ENCODE data around the gene SFMBT2.
"Not testable (repeated sequence)": the region's sequence is repeated elsewhere in the genome, so short reads cannot be mapped to it uniquely, and the experiment has no call there.

SFMBT2 gene

DNA sequence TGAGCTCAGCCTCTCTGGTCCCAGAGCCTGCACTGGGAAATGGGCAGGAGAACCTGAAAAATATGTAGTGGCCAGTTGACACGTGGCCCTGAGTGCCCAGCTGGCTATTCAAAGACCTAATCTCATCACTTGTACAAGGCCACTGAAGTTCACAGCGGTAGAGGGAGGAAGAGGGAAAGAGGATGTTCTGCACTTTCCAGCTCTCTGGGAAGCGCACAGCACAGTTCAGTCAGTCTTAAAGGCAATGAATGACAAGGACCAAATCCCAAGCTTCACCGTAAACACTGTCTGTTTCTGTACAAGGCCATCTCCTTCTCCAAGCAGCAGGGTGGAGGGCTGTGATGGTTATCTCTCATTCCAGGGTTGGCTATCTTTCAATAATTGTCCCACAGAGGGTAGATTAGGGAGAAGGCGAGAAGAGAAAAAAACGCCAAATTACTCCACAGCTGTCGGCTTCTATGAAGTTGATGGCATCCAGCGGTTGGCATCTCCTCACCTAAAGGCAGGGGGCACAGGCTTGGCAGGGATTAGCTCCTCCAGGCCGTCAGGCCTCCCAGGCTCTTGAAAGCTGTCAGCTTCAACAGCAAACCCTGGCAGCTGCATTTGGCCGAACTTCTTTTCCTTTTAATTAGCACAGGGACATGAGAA is 10.6 kb downstream of the SFMBT2 start:
- no peak for DNase-seq

DNA sequence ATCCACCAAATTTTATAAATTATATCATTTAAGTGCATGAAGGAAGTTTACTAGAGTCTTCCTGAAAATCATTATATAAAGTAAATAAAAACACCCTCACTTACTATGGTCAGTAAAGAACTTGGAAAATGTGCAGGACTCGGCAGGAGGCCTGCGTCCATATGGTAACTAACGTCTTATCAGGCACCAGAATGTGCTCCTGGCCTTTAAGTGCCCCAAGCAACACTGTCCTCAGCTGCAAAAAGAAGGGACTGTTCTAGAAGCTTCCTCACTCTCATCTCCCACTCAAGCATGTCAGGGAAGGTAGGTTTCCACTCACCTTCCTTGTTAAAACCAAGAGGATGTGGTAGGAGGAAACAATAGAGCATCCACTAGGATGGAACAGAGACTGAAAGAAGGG is 11.3 kb downstream of the SFMBT2 start:
- DNase-seq: no peak

DNA sequence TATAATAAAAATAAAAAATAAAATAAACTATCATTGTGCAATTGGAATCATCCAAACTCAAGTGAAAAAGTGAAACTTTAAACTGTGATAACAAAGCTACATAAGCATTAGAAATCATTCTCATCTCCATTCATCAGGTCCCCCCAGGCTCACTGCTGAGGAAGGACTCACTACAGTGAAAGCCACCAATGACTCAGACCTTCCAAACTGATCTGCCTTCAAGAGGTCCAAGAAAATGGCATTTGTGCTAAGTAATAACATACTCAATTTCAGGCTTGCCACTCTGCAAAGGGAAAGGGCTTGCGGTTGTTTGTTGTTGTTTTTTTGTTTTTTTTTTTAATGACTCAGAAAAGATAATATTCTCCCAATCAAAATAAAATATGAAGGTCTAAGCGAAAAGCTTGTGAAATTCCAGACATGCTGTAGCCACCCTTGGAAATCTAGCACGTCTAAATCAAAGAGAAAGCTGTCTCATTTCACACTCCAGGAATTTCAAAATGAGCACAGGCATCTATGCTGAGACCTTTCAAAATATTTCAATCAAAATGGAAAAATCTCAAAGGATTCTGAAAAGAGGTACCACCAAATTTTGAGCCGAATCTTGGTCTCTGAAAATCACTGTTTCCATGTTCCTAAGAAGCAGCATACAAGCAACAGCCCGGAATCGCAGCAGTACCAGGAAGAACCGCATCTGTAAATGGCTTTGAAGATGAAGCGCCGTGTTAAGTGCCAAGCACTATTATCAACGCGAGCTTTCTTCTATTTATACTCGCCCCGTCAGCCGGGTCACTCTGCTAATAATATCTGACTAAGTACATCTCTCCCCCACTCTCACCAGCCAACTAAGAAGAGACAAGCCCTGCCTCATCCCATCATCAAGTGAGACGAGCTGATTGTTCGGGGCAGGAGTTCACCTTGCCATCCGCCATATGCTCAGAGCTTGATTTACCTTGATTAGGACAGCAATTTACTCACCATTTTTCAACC is 13.5 kb downstream of the SFMBT2 start:
- no peak for DNase-seq

DNA sequence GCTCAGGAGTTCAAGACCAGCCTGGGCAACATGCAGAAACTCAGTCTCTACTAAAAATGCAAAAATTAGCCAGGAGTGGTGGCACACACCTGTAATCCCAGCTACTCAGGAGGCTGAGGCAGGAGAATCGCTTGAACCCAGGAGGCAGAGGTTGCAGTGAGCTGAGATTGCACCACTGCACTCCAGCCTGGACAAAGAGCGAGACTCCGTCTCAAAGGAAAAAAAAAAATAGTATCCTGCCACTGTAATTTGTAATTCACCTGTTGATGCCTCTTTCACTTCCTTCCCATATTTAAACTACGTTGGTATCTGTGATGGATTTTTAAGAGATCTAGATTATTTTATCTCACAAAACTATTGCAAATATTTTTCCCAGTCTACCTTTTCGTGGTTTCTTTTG is 18.5 kb downstream of the SFMBT2 start:
- DNase-seq: not testable (repeated sequence)

DNA sequence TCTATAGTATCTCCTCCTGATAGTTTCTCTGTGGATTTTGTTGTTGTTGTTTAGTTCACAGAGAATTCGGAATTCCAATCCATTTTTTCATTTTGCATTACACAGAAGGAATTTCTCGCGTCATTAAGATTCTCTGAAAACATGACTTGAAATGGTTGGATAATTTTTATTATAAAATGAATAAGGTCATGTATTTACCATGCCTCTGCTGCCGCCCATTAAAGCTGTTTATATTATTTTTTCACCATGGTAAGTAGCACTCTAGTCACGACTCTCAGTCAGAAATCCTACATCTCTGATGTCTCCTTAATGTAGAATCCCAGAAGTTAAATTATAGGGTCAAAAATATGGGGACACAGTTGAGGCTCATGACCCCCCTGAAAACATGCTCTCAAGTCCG is 19.1 kb downstream of the SFMBT2 start:
- no peak for DNase-seq

DNA sequence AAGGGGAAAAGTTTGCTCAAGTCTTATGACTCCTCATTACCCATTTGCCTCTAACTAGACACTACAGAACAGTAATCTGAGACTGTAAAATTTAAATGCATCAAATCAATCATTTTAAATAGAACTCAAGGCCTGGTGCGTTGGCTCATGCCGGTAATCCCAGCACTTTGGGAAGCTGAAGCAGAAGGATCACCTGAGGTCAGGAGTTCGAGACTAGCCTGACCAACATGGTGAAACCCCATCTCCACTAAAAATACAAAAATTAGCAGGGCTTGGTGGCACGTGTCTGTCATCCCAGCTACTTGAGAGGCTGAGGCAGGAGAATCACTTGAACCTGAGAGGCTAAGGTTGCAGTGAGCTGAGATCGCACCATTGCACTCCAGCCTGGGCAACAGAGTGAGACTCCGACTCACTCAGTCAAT is 20.1 kb downstream of the SFMBT2 start:
- DNase-seq: not testable (repeated sequence)

DNA sequence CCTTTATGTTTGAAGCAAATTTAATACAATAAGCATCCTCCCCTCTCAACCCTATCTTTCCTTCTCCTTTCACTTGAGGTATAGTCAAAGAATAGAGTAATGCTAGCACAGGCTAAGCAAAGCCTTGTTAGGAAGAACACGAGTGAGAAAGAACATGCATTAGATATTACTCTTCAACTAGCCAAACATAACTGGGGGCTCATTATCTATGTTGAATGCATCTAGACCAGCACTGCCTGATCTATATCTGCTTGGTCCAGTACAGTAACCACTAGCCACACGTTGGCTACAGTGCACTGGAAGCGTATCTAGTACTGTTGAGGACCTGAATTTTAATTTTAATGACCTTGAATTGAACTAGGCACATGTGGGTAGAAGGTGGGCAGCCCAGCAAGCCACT is 21.0 kb downstream of the SFMBT2 start:
- no peak for DNase-seq

DNA sequence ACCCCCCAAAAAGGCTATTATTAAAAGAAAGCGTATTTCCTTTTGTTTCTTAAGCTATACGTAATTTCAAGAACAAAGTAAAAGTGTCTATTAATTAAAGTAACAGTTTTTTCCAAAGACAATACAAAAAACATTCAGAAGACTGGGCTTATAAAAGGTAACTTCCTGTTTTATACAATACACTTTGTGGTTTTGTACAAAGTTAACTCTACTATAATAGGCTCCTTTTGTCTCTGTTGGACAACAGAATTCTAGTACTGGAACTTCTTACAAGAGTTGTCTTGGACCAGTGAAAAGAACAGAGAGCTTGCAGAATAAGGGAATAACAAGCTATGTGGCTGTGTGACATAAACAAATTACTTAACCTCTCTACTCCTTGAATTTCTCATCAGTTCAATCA is 21.5 kb downstream of the SFMBT2 start:
- no peak for DNase-seq

DNA sequence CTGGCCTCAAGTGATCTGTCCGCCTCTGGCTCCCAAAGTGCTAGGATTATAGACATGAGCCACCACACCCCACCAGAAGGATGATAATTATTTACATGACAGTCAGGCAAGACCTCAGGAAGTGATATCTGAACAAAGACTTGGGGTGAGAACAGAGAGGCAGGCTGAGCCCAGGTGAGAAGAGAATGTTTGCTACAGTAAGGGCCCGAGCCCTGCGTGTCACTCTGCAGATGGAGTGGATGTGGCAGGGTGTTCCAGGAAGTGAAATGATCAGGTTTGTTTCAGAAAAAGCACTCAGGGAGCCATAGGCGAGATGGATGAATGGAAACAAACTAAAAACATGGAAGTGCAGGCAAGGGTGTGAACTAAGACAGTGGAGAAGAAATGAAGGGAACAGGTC is 22.2 kb downstream of the SFMBT2 start:
- no peak for DNase-seq

DNA sequence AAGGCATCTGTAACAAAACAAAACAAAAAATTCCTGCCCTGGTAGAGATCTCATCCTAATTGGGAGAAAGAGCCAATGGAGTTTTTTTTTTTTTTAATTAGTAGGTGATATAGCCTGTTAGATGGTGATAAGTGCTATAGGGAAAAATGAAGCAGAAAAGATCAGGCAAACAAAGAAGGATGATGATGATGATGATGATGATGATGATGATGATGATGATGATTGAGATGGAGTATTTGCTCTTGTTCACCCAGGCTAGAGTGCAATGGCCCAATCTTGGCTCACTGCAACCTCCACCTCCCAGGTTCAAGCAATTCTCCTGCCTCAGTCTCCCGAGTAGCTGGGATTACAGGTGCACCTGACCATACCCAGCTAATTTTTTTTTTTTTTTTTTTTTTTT is 22.7 kb downstream of the SFMBT2 start:
- DNase-seq: not testable (repeated sequence)

DNA sequence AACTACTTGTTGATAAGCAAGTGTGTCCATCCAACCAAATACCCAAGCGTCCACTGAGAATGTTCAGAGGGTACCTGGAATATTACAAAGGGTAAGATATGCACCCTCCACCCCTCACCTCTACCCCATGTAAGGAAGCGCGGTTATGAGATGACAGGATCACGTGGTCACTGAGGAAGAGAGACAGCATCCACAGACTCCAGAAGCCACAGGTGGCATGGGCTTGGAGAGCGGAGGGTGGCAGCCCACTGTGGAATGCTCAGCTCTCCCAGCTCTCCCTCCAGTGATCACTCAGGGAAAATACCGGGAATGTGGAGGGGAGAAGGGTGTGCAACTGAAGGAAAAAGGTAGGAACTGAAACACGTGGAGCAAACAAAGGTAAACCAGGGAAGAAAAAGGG is 25.7 kb downstream of the SFMBT2 start:
- DNase-seq: no peak

DNA sequence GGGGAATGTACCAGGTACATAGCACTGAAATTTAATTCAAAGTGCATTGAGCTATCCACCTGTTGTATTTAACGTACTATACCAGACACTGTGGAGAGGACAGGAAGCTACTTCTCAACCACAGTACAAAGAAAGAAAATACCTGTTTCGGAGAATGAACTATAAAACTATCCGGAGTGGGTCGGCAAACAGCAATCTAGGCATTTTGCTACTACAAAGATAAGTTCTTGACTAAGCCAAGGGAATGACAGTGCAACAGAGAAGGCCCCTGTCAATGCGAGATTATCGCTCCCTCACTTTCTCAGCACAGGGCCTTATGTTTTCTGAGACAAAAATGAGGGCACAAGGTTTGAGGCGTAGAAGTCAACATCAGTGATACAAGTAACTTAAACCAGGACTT is 27.4 kb downstream of the SFMBT2 start:
- DNase-seq: no peak

DNA sequence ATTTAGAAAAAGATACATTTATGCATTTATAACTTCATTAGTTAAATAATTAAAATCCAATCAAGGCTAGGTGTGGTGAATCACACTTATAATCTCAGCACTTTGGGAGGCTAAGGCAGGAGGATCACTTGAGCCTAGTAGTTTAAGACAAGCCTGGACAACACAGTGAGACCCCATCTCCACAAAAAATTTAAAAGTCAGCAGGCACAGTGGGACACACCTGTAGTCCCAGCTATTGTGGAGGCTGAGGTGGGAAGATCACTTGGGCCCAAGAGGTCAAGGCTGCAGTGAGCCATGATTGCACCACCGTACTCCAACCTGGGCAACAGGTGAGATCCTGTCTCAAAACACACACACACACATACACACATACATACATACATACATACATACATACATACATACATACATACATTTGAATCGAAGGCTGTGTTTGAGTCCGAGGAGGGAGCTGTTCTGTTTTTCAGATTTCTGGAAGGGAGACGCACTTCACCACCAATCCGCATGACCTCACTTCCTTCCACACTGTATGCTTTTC is 30.1 kb downstream of the SFMBT2 start:
- no peak for DNase-seq

DNA sequence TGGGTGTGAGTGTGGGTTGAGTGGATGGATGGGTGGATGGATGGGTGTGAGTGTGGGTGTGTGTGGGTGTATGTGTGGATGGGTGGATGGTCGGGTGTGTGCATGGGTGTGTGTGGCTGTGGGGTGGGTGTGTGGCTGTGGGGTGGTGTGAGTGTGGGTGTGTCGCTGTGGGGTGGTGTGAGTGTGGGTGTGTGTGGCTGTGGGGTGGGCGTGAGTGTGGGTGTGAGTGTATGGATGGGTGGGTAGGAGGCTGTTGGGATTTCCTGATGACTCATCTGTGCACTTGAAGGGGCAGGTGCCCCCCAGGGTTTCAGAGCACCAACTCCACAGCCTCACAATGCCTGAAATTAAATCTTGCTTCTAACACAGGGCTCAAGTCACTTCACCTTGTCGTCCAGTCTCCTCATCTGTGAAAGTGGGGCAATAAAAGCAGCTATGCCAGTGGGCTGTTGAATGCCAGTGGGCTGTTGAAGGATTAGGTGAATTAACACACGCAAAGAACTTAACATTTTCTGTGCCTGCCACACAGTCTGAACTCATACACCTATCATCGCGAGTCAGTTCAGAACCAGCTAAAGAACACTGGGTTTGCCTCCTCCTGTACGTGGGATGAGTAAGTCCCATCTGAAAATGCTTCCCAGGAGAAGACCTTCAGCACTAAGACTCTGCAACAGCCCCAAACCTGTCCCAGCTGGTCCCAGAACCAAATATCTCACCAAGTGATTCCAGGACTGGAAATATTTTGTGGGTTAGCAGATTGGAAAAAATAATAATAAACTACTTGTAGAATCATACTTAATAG is 32.0 kb downstream of the SFMBT2 start:
- no peak for DNase-seq

DNA sequence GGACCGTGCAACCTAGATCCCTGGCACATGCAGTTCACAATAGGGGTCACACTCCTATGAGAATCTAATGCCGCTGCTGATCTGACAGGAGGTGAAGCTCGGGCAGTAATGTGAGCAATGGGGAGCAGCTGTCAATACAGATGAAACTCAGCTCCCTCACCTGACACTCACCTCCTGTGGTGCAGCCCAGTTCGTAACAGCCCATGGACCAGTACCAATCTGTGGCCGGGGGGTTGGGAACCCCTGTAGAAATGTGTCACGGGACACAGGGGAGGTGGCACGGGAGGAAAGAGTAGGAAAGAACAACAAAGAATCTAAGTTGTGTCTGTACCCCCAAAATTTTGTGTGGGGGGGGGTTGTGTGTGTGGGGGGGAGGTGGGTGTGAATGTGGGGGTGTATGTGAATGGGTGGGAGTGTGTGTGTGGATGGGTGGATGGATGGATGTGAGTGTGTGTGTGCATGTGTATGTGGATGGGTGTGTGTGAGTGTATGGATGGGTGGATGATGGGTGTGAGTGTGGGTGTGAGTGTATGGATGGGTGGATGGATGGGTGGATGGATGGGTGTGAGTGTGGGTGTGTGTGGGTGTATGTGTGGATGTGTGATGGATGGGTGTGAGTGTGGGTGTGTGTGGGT is 33.1 kb downstream of the SFMBT2 start:
- DNase-seq: no peak

DNA sequence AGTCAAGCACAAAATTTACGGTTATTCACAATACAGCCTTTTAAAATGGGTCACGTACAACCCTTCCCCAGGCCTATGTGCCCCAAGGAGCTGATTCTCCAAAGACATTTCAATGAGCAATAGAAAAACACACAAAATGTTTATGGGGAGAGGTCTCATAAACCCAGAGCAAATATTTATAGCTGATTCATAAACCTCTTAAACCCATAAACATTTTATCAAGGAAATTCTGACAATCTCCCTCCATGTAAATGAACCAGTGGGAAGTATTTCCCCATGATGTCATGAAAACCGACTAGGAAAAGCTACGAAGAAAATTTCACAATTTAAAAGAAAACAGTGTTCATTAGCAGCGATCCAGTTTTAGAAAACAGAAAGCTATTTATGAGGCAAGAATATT is 36.0 kb downstream of the SFMBT2 start:
- DNase-seq: no peak

DNA sequence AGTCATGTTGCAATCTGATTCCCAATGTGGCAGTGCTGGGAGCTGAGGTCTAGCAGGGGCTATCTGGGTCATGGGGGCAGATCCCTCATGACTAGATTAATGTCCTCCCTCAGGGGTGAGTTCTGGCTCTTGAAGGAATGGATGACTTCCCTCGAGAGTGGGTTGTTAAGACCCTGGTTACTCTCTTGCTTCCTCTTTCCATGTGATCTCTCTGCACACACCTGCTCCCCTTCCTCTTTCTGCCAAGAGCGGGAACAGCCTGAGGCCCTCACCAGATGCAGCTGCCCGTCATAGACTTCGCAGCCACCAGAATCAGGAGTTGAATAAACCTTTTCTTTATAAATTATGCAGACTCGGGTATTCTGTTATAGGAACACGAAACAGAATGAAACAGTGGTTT is 37.8 kb downstream of the SFMBT2 start:
- DNase-seq: no peak

DNA sequence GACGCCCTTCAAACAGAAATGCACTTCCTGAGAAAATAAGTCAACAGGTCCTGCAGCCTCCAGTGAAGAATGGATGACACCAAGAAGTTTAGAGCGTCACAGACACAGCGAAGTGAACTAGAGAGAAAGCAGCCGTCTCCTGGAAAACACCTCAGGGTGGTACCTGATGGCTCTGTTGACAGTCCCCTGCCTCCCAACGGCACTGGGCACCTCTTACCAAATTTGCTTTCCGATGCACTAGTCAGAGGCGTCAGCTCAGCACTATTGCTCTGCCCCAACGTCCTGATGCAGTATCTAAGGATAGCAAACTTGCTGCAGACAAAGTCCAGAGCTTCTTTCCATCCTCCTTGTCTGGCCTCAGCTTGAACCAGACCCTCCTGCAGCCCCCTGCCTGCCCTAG is 38.3 kb downstream of the SFMBT2 start:
- no peak for DNase-seq

DNA sequence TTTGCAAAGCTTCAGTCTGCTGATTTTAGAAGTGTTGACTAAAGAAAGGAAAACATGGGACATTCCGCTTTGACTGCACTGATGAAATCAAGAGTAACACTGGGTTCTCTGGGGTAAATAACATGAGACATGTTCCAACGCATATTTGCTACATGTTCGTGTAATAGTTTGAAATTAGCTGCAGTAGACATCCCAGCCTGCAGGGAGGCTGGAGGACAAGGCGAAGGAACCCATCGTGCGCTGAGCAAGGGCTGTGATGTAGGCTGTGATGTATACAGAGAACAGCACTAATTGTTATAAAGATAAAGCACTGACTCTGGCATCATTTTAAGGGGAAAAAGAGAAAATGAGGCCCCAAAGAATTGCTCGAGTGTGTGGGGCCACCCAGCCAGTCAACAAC is 40.3 kb downstream of the SFMBT2 start:
- DNase-seq: no peak

DNA sequence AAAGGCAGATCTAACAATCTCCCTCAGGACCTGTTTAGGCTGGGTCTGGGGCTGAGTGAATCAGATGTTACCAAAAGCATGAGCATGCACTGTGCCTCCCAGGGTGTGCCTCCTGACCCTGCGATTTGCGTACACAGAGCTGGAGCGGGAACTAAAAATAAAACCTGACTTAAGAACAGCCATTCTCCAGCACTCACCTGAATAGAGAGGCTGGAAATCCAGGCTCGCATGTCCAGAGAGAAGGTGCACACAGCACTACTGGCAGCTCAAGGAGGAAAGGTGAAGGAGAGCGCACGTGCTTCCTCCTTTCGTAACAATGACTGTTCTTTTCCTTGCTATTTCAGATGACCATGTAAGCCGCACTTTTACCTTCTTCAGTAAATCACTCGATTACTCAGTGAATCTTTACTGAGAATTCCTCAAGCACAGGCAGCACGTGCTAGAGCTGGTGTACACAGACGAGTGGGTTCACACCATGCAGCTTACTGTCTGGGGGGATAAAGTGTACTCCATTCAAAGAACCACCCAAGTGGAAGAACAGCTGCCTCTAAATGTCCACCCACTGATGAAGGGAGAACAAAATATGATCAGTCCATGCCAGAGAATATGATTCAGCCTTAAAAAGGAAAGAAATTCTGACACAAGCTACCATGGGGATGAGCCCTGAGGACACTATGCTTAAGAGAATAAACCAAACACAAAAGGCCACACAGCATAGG is 45.6 kb downstream of the SFMBT2 start:
- no peak for DNase-seq

DNA sequence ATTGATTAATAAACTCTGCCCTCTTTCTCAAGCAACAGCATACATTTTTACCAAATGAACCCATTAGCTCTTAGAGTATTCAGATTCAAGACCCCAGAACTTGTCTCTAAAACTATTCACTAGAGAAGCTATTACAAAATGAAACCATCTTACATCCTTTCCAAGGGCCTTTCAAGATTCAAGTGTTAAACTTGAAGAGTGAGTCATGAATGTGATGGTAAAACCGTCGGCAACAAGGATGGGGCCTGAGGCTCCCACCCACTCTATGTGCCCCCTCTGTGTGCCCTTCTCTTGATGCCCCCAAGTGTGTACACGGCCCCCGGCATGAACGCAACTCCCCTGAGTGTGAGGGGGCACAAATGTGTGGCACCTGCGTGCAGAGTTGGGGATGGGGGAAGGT is 46.4 kb downstream of the SFMBT2 start:
- DNase-seq: no peak

DNA sequence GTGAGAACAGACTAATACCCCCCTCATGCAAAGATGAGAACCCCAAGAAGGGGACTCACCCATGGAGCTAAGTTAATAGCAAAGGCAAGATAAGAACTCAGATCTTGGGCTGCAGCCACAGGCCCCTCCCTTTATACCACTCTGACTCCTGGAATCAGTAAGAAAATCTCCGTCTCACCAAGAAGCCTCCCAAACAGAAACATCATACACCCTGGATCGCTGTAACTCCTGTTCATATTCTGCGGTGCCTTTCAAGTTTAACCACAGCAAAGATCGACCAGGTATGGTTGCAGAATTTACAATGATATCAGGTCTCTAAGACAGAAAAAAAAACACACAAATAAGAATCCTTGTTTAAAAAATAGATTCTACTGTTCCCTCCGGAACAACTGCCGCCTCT is 47.1 kb downstream of the SFMBT2 start:
- no peak for DNase-seq
